K562 (cell line): ENCODE measurements around the gene RGMA. TPM values are rescaled to one million over a fixed set of nuclear protein-coding genes. Genes with fewer than 3 reads are reported as not detected.

Experiments
- ATAC-seq: fragments of 200-7000 bp; cut with Tn5 transposase; 3 replicates; pipeline ENCODE4 v1.9.1; 2020; ENCODE audit warnings: moderate library complexity
- BruUV-seq: library from RNA; stranded (reverse); fragments of 400-500 nt; replicated peaks from 2 replicates; lab custom pipeline; 2021; lab: Mats Ljungman, UMichigan
- CTCF ChIA-PET: fragments of 300-600 bp; formaldehyde crosslinking; extraction: SDS; loops from one replicate; lab custom pipeline; 2021; ENCODE audit warnings: low intra/inter-chr PET ratio; lab: Yijun Ruan, JAX
- POLR2A ChIA-PET: fragments of 300-600, 350-650 bp; sonication (Branson Sonifier 250); formaldehyde crosslinking; extraction: SDS; loops from one replicate; lab custom pipeline; 2021; ENCODE audit warnings: antibody characterized with exemption, inconsistent platforms; lab: Yijun Ruan, JAX
- DNase-seq, 4 experiments: peaks; one replicate each; pipeline versions ENCODE4 v3.0.0 to v3.0.0-alpha.2; 2011 to 2018; ENCODE audit warnings: low spot score in 3 of 4, mixed read lengths in 3 of 4; ENCODE audit errors: extremely low read depth in 1 of 4
- FAIRE-seq: peaks from 2 replicates; lab custom pipeline; 2011; peaks lifted over from hg19 to GRCh38; lab: Jason Lieb, UNC
- H2AFZ ChIP-seq: 2 replicates; pipeline ENCODE4 v1.6.0; 2011; ENCODE audit warnings: low read depth, low read length, control low read depth, inconsistent platforms
- H3K27ac ChIP-seq: fragments of 200-600 bp; 3 replicates; pipeline ENCODE4 v1.8.0; 2011; ENCODE audit warnings: low read depth, mild to moderate bottlenecking, control low read depth, inconsistent platforms, low read length, moderate library complexity, mixed read lengths; ENCODE audit errors: extremely low read depth
- H3K27me3 ChIP-seq, 2 experiments: fragments of 300-600 bp in 1 of 2; 2 replicates in 1 of 2; 3 replicates in 1 of 2; pipeline versions ENCODE4 v1.6.0 to v1.8.0; 2011; ENCODE audit warnings: inconsistent platforms in 2 of 2, low read length in 2 of 2, mild to moderate bottlenecking in 1 of 2, mixed read lengths in 1 of 2, moderate library complexity in 1 of 2; ENCODE audit not compliant: control insufficient read depth in 2 of 2, insufficient read depth in 2 of 2
- H3K36me3 ChIP-seq: fragments of 300-600 bp; 3 replicates; pipeline ENCODE4 v1.8.0; 2011; ENCODE audit warnings: mild to moderate bottlenecking, low read length, inconsistent platforms; ENCODE audit not compliant: control insufficient read depth, insufficient read depth
- H3K4me1 ChIP-seq, 2 experiments: fragments of 200-600 bp in 1 of 2; replicated peaks in 1 of 2; 2 replicates in 1 of 2; 3 replicates in 1 of 2; pipeline versions ENCODE4 v1.5.1 to v1.8.0; 2011; ENCODE audit warnings: inconsistent platforms in 2 of 2, low read length in 2 of 2, mild to moderate bottlenecking in 1 of 2, mixed read lengths in 1 of 2, moderate library complexity in 1 of 2; ENCODE audit not compliant: control insufficient read depth in 2 of 2, insufficient read depth in 2 of 2
- H3K4me2 ChIP-seq: 2 replicates; pipeline ENCODE4 v1.6.1; 2011; ENCODE audit warnings: low read length, control low read depth, inconsistent platforms, mixed read lengths; ENCODE audit not compliant: insufficient read depth
- H3K4me3 ChIP-seq: fragments of 200-600 bp; sonication (generic), shearing (Covaris generic); 2 replicates; pipeline ENCODE4 v1.5.1; 2016; ENCODE audit warnings: control low read depth, inconsistent platforms
- H3K79me2 ChIP-seq: fragments of 200-600 bp; 3 replicates; pipeline ENCODE4 v1.8.0; 2011; ENCODE audit warnings: low read length, inconsistent platforms; ENCODE audit not compliant: control insufficient read depth, insufficient read depth
- H3K9ac ChIP-seq, 2 experiments: 2 replicates each; pipeline versions ENCODE4 v1.6.0 to v1.6.1; 2011; ENCODE audit warnings: low read depth in 2 of 2, low read length in 2 of 2, control low read depth in 1 of 2, inconsistent platforms in 1 of 2, mild to moderate bottlenecking in 1 of 2, mixed read lengths in 1 of 2; ENCODE audit not compliant: insufficient read depth in 1 of 2
- H3K9me1 ChIP-seq: one replicate; pipeline ENCODE4 v1.6.0; 2011; ENCODE audit warnings: inconsistent platforms, mild to moderate bottlenecking, low read length, moderate library complexity; ENCODE audit not compliant: control insufficient read depth, insufficient read depth
- H3K9me3 ChIP-seq: replicated peaks from 2 replicates; pipeline ENCODE4 v1.5.1; 2011; ENCODE audit warnings: low read depth, low read length, inconsistent platforms; ENCODE audit not compliant: control insufficient read depth, insufficient read depth
- H4K20me1 ChIP-seq: replicated peaks from 2 replicates; pipeline ENCODE4 v1.6.1; 2011; ENCODE audit warnings: low read length, inconsistent platforms, mixed read lengths; ENCODE audit not compliant: control insufficient read depth, insufficient read depth
- BRD9 ChIP-seq: fragments of 450-650 bp; IDR thresholded peaks from 2 replicates; pipeline ENCODE4 v1.6.1; 2018; ENCODE audit warnings: low read depth; ENCODE audit not compliant: partially characterized antibody
- CBFB ChIP-seq: sonication (generic); formaldehyde crosslinking; IDR thresholded peaks from 2 replicates; pipeline ENCODE4 v1.4.0; 2020; ENCODE audit warnings: mild to moderate bottlenecking, missing genetic modification reagents
- CBX8 ChIP-seq: fragments of 200-600 bp; sonication (generic); IDR thresholded peaks from 2 replicates; pipeline ENCODE4 v1.6.1; 2012; ENCODE audit warnings: borderline replicate concordance, mixed run types, low read depth, mild to moderate bottlenecking, moderate library complexity, mixed read lengths, low read length, control low read depth, inconsistent platforms; ENCODE audit not compliant: poor library complexity, severe bottlenecking; ENCODE audit errors: extremely low read depth
- ETV1 ChIP-seq: fragments of 450-650 bp; conservative IDR thresholded peaks from 2 replicates; pipeline ENCODE4 v1.6.1; 2016; ENCODE audit warnings: missing genetic modification characterization, control low read depth, low read depth, missing compliant biosample characterization
- FOXJ2 ChIP-seq: fragments of 200-800 bp; sonication (Bioruptor generic); IDR thresholded peaks from 2 replicates; pipeline ENCODE4 v1.6.1; 2016; ENCODE audit warnings: missing genetic modification characterization, missing compliant biosample characterization
- KLF6 ChIP-seq: fragments of 250-450 bp; sonication (Bioruptor Pico); IDR thresholded peaks from 2 replicates; pipeline ENCODE4 v1.4.0; 2020; ENCODE audit warnings: mild to moderate bottlenecking, moderate library complexity, borderline replicate concordance
- MTF1 ChIP-seq: fragments of 250-450 bp; sonication (Bioruptor Pico); IDR thresholded peaks from 2 replicates; pipeline ENCODE4 v1.9.0; 2021; ENCODE audit warnings: moderate library complexity, mild to moderate bottlenecking, inconsistent platforms, borderline replicate concordance
- NFYB ChIP-seq: IDR thresholded peaks from 2 replicates; pipeline ENCODE4 v1.6.1; 2011; ENCODE audit warnings: mild to moderate bottlenecking, moderate library complexity; ENCODE audit not compliant: insufficient read length; ENCODE audit errors: extremely low read depth
- NUFIP1 ChIP-seq: fragments of 450-650 bp; IDR thresholded peaks from 2 replicates; pipeline ENCODE4 v1.6.1; 2018; ENCODE audit not compliant: partially characterized antibody
- SMAD1 ChIP-seq: fragments of 150-350 bp; IDR thresholded peaks from 2 replicates; pipeline ENCODE4 v1.6.1; 2014; ENCODE audit warnings: low read length, low read depth; ENCODE audit not compliant: partially characterized antibody
- SRSF9 ChIP-seq: fragments of 200-400 bp; formaldehyde crosslinking; IDR thresholded peaks from 2 replicates; pipeline ENCODE4 v1.6.1; 2017; ENCODE audit warnings: low read depth, low read length, borderline replicate concordance
- TAF7 ChIP-seq: fragments of 450-650 bp; IDR thresholded peaks from 2 replicates; pipeline ENCODE4 v1.6.1; 2016; ENCODE audit warnings: missing genetic modification characterization, missing compliant biosample characterization
- TCFL5 ChIP-seq: fragments of 250-450 bp; sonication (Bioruptor Pico); conservative IDR thresholded peaks from 2 replicates; pipeline ENCODE4 v1.6.1; 2021; ENCODE audit warnings: mild to moderate bottlenecking, moderate library complexity, matching md5 sums
- ZNF212 ChIP-seq: fragments of 450-650 bp; formaldehyde crosslinking; IDR thresholded peaks from 2 replicates; pipeline ENCODE4 v1.4.0; 2020; ENCODE audit warnings: mild to moderate bottlenecking
- ZNF583 ChIP-seq: fragments of 250-450 bp; sonication (Bioruptor Pico); IDR thresholded peaks from 2 replicates; pipeline ENCODE4 v1.4.0; 2020
- WGBS: fragments of 100-300 bp; shearing (Covaris generic); methylation state at CpG from one replicate; pipeline ENCODE4 v1.1.6; 2016; ENCODE audit warnings: low coverage, mixed read lengths; ENCODE audit not compliant: insufficient coverage; ENCODE audit errors: missing lambda C conversion rate; 5-methylcytosine and 5-hydroxymethylcytosine counted together
- in situ Hi-C: fragments of 300-500 bp; cut with MboI; formaldehyde crosslinking; loops from 4 replicates; pipeline ENCODE4 v1.15.0; 2018; ENCODE audit warnings: inconsistent platforms, mixed read lengths
- intact Hi-C: fragments of 100-400 bp; cut with micrococcal nuclease; formaldehyde crosslinking; loops from 2 replicates; pipeline ENCODE4 v1.14.2; 2022
- polyA plus RNA-seq, 8 experiments: library from polyadenylated mRNA; depleted of rRNA in 4 of 8; stranded (reverse) in 5 of 8; unstranded in 3 of 8; fragments of >200 nt; fragmentation: Nextera tagmentation in 2 of 8; fragmentation: Illumina TruSeq in 1 of 8; extraction: Ambion mirVana in 2 of 8; extraction: Trizol in 1 of 8; gene quantifications; 2 replicates each; pipeline versions ENCODE4 v1.2.1 to v1.2.3, GENCODE V29; 2011 to 2014; ENCODE audit warnings: inconsistent platforms in 1 of 8, missing spikeins in 1 of 8
- total RNA-seq, 7 experiments: library from RNA; depleted of rRNA in 6 of 7; stranded (reverse); fragments of >200 nt in 6 of 7; fragmentation: Illumina TruSeq in 2 of 7; extraction: Trizol in 2 of 7; gene quantifications; 2 replicates each; pipeline versions ENCODE4 v1.2.1 to v1.2.3, GENCODE V29; 2011 to 2021; ENCODE audit warnings: low replicate concordance in 1 of 7
- TF ChIP-seq, protein P1 (sequence below), 2 experiments: IDR thresholded peaks; 2 replicates each; pipeline ENCODE4 v1.6.1; 2011; ENCODE audit warnings: borderline replicate concordance in 1 of 2, control low read depth in 1 of 2, low read depth in 1 of 2, low read length in 1 of 2, mild to moderate bottlenecking in 1 of 2, mixed read lengths in 1 of 2, moderate library complexity in 1 of 2; ENCODE audit not compliant: insufficient read depth in 1 of 2, insufficient read length in 1 of 2, poor library complexity in 1 of 2, severe bottlenecking in 1 of 2; ENCODE audit errors: extremely low read depth in 1 of 2

RGMA gene
- total and polyA plus RNA-seq, 9 of the 15 experiments (the other 6 are each of a cell fraction or from before 2014, with no cell fraction given), result 0.03 to 0.05 (median 0.03) TPM; not detected in 6

DNA sequence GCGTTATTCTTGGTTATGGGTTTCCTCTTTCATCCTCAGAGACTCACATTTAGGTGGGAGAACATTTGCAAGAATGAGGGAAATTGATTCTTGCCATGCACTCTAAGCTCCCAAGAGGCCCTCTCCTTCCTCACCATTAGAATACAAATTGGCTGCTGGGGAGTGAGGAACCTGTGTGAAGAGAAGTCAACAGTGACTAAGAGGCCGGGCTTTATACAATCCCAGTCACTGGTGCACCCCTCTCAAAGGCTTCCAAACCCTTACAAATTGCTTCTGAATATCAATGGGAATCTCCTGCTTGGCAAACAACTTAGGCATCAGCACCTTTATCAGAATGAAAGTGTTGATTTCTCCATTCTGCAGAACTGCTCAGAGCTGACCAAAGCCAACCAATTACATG, 16.5 kb upstream of the RGMA start:
- Histone ChIP-seq H3K36me3 (no peaks in the 10 kb centered on the region), H3K79me2 (no peaks in the 10 kb centered on the region), H3K4me3 (no peak overlapping the region), H3K9me1 (no peaks in the 10 kb centered on the region), H3K27ac (no peak overlapping the region), H3K4me1 (peaks cover 0 to 5% of the 10 kb centered on the region in 2 experiments; a peak in 1 of 5 replicates), H3K4me2 (no peak overlapping the region), H3K27me3 (peaks cover 16 to 37% of the 10 kb centered on the region in 2 experiments; a peak in 3 of 5 replicates), H4K20me1 (no peaks in the 10 kb centered on the region), H3K9me3 (no peaks in the 10 kb centered on the region), H3K9ac (no peak overlapping the region), H2AFZ (no peak overlapping the region)
- TF ChIP-seq SMAD1 (no peak), CBFB (CRISPR knock-in tag) (no peak)
- POLR2A ChIA-PET, result no interaction called here
- no peak for ATAC-seq
- DNase-seq, result no peak
- FAIRE-seq, result no peak
- BruUV-seq, result no TSS peak
- intact Hi-C loops (no loop called here), in situ Hi-C loops (no loop called here)
- WGBS, result 0% methylated on average over 2 of the region's 2 CpGs
- CTCF ChIA-PET, result no interaction called here

DNA sequence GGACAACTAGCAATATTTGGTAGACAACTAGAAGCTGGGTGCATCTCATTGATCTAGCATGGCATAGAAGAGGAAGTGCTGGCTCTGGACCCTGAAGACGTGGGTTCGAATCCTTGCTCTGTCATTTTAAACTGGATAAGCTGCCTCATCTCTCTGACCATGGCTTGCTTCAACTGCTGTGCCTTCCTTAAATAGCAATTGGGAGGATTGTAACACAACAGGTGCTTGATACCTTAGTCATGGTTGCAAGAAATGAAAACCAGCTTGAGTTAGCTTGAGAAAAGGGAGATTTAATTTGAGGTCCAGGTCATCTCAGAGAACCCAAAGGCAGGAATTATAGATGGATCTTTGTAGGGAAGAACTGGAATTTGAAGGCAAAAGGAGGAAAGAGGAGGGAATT, 14.8 kb upstream of the RGMA start:
- Histone ChIP-seq H3K27ac (no peak overlapping the region), H3K27me3 (peaks cover 5 to 26% of the 10 kb centered on the region in 2 experiments; a peak in 3 of 5 replicates), H3K4me3 (no peak overlapping the region), H3K9ac (no peak overlapping the region), H3K4me2 (no peak overlapping the region), H3K9me3 (no peaks in the 10 kb centered on the region), H3K79me2 (no peaks in the 10 kb centered on the region), H4K20me1 (no peaks in the 10 kb centered on the region), H3K4me1 (no peaks in the 10 kb centered on the region), H3K36me3 (no peaks in the 10 kb centered on the region), H2AFZ (no peak overlapping the region), H3K9me1 (no peaks in the 10 kb centered on the region)
- 0% methylated on average over 2 of the region's 2 CpGs for WGBS
- in situ Hi-C loops, result no loop called here
- POLR2A ChIA-PET, result interaction anchor here (1.5 kb wide), 1 partner anchor 66 kb away, joined by 3 read pairs; no protein-coding TSS in a partner anchor
- ATAC-seq (no peak), FAIRE-seq (no peak), DNase-seq (no peak)
- CTCF ChIA-PET, result no interaction called here
- intact Hi-C loops, result no loop called here
- no TSS peak for BruUV-seq
- TF ChIP-seq CBX8 (no peak), KLF6 (CRISPR knock-in tag) (no peak), BRD9 (no peak), SRSF9 (no peak), ZNF583 (CRISPR knock-in tag) (no peak), NFYB (no peak), TAF7 (tag) (no peak), TCFL5 (CRISPR knock-in tag) (no peak), ZNF212 (CRISPR knock-in tag) (no peak), ETV1 (no peak), FOXJ2 (tag) (no peak), NUFIP1 (no peak), MTF1 (CRISPR knock-in tag) (no peak)
- TF ChIP-seq, protein P1, sequence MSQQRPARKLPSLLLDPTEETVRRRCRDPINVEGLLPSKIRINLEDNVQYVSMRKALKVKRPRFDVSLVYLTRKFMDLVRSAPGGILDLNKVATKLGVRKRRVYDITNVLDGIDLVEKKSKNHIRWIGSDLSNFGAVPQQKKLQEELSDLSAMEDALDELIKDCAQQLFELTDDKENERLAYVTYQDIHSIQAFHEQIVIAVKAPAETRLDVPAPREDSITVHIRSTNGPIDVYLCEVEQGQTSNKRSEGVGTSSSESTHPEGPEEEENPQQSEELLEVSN (IDR thresholded peaks at IDR 0.05; ENCODE audit: borderline replicate concordance in 1 of 2, extremely low read depth in 1 of 2, insufficient read depth in 1 of 2, insufficient read length in 1 of 2, low read depth in 1 of 2, low read length in 1 of 2, poor library complexity in 1 of 2, severe bottlenecking in 1 of 2), result no peak
